HG02623 (cell line): ENCODE measurements around the gene TYW5.
"Not testable (repeated sequence)": the region's sequence is repeated elsewhere in the genome, so short reads cannot be mapped to it uniquely, and the experiment has no call there.

Source experiments
- ATAC-seq: cut with Tn5 transposase; IDR thresholded peaks from one replicate; pipeline ENCODE4 v1.9.1; 2021; ENCODE audit warnings: moderate library complexity; ENCODE audit not compliant: unreplicated experiment

TYW5 gene

DNA sequence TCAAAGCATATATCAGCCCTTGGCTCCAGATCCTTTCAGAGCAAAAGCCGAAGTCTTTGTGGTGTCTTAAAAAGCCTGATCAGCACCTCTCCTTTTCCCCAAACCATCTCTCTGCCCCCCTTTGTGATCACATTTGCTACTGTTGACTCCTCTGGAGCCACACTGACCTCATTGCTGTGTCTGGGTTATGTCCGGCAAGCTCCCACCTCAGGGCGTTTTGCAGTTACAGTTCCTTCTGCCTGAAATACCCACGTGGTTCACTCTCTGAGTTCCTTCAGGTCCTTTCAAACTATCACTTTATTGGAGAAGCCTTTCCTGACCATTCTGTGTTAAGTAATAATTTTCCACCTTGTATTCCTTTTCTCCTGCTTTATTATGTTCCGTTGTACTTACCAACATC is 32.4 kb downstream of the TYW5 start:
- no peak for ATAC-seq

DNA sequence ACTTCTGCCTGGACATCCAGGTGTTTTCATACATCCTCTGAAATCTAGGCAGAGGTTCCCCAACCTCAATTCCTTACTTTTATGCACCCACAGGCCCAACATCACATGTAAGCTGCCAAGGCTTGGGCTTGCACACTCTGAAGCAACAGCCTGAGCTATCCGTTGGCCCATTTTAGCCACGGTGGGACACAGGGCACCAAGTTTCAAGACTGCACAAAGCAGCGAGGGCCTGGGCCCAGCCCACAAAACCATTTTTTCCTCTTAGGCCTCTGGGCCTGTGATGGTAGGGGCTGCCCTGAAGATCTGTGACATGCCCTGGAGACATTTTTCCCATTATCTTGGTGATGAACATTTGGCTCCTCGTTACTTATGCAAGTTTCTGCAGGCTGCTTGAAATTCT is 38.3 kb downstream of the TYW5 start:
- ATAC-seq = no peak

DNA sequence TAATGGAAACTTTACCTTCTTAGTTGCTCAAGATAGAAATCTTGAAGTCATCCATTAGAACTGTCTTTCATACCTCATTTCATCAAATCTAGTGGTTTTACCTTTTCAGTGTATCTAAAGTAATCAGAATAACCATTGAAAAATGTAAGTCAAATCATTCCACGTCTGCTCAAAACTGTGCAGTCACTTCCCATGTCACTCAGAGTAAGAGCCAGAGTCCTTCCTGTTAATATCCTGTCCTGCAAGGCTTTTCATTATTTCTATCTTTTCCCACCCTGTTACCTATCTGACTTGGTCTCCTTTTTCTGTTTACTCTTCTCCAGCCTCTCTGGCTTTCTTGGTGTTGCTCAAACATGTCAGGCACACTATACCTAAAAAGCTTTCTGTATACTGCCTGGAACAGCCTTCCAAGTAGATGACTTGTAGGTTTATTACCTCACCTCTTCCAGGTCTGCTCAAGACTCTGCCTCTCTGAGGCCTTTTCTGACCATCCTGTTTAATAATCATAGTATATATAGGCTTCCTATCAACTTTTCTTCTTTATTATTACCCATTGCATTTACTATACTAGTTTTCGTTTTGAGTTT is 40.8 kb downstream of the TYW5 start:
- no peak for ATAC-seq

DNA sequence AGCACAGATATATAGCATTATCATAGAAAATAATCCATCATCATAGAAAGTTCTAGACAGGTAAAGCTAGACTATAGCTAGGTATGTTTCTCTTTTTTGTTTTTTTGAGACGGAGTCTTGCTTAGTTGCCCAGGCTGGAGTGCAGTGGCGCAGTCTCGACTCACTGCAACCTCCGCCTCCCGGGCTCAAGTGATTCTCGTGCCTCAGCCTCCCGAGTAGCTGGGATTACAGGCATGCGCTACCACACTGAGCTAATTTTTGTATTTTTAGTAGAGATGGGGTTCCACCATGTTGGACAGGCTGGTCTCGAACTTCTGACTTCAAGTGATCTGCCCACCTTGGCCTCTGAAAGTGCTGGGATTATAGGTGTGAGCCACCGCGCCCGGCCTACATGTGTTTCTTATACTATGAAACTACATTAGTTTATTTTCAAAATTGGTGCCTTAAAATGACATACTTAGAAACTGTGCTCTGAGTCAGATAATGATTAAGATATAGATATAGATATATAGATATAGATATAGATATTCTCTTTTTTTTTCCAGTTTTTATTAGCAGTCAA is 42.7 kb downstream of the TYW5 start:
- not testable (repeated sequence) for ATAC-seq

DNA sequence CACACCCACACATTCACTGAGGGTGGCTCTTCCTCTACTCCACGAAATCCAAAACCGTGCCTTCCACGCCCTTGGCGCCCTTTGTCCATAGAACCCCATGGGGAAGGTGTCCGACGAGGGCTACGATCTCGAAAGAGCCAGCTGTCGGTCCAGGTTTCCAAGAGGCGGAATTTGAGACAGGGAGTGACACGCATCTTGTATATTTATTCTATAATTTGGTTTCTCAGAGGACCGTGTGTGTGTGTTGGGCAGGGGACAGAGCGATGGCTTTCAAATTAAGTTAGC is 43.5 kb downstream of the TYW5 start:
- no peak for ATAC-seq

DNA sequence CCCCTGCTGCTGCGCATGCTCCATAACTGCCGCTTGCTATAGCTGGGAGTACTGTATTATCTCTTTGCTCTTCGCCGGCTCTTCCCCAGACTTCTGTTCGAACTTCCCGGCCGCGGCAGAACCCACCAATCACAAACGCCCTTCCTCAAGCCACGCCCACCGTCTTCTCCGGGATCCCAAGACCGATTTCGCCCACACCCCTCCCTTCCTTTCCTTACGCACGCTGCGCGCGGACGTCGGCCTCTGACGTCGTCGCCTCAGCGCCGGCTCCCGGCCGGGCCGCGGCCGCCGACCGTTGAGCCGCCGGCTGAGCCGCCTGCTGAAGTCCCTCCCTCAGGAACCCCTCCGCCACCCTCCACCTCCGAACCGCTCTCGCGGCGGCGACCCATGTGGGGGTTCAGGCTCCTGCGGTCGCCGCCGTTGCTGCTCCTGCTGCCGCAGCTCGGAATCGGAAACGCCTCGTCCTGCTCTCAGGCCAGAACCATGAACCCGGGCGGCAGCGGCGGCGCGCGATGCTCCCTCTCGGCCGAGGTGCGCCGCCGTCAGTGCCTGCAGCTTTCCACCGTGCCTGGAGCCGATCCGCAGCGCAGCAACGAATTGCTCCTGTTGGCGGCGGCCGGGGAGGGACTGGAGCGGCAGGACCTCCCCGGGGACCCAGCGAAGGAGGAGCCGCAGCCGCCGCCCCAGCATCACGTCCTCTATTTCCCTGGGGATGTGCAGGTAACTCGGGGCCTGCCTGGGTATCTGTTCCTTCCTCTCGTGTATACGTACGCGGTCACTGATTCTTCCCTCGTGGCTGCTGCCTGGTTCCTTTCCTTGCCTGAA is 44.0 kb downstream of the TYW5 start, which contains the start of gene C2orf69:
C2orf69 (plus strand) TSS at position 242 of the 825 bp plus-strand sequence; CDS start at position 388, 146 bp downstream.
- ATAC-seq = peak; percentile 90

DNA sequence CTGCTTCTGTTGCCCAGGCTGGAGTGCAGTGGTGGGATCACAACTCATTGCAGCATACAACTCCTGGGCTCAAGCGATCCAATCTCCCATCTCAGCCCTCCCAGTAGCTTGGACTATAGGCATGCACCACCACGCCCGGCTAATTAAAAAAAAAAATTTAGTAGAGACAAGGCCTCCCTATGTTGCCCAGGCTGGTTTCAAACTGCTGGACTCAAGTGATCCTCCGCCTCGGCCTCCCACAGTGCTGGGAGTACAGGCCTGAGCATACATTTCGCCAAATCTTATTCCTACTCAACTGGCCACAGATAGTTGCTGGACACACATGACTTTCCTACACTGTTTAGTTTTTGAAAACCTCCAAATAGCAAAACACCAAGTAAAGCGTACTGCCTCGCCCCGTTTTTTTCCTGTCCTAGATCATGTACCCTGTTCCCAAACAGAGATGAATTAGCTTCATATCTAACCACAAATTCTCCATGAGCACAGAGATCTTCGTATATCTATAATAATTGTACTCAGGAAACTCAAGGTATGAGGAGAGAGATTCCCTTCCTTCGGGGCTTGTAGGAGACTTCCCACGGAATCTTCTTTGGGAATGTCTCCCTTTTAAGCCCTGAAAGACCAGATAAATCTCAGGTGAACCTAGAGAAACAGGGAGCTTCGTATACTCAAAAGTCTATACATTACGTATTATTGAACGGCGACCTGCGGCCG is 44.8 kb downstream of the TYW5 start:
- no peak for ATAC-seq

DNA sequence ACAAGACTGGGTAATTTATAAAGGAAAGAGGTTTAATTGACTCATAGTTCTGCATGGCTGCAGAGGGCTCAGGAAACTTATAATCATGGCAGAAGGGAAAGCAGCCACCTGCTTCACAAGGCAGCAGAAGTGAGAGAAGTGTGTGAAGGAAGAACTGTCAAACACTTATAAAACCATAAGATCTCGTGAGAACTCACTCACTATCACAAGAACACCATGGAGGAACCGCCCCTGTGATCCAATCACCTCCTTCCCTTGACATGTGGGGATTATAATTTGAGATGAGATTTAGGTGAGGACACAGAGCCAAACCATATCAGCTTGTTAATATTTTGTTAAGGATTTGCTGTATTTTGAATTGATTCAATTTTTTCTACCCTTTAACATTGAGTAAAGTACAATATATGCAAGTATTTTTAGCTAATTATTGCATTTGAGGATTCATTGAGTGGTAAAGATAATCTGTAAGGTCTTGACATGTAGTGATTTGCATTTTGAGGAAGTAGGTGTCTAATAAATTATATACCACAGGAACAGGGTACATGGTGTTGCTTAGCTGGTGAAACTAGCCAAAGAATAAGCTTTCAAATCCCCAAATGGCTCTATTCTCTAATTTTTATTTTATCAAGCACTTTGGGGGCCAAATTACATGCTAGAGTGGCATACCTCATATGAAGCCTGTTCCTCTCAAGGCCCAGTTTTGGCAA is 48.1 kb downstream of the TYW5 start:
- no peak for ATAC-seq

DNA sequence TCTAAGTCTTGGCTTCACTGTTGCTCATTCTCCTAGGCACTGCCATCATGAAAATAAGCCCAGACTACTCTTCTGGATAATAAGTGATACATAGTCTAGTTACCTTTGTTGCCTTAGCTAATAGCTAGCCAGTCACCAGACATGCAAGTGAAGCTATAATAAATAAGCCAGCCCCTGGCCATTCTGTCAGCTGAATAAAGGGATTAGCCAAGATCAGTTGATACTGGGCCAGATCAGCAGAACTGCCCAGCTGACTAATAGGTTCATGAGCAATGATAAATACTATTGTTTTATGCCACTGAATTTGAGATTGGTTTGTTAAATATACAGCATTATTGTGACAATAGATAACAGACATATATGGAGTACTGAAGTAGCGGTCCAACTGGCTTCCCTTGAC is 52.2 kb downstream of the TYW5 start:
- ATAC-seq = no peak

DNA sequence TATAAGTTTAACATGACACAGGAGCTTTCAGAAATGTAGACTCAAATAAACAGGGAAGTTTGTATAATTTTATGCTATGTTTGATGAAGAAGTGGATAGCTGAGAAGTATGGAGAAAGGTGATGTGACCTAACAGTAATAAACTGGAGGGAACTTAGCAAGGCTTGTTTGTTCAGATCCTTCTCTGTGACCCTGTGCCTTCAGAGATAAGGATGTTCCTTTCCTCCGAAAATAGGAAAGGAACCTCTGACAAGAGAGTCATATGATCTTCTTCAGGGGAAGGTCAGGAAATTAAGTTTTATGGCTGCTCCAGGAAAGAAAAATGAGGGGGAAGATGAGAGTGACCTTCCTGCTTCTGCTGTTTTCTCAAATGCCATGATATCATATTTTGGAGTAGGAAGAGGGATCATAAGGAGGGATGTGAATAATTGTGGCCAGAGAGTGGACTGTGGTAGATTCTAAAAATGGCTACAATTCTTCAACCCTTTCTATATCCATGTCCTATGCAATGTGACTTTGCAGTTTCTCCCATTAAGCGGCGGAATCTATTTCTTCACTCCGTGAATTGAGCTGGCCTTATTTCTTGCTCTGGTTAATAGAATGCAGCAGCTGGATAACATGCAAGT is 52.7 kb downstream of the TYW5 start:
- no peak for ATAC-seq

DNA sequence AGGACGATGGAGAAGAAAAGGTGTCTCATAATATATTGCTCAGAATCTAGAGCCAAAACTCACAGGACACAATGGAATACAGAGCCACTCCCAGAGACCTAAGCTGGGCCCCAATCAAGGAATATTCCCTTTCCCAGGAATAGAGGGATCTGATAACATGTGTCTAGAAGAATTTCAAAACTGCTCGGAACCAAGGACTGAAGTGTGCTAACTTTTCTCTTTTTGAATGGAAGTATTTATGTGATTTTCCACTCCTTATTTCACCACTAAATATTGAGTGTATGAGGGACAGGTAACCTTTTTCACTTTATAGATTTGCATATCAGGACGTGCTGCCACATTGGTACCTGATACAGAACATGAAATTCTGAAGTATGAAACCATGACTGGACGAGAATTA is 53.3 kb downstream of the TYW5 start:
- ATAC-seq = no peak

DNA sequence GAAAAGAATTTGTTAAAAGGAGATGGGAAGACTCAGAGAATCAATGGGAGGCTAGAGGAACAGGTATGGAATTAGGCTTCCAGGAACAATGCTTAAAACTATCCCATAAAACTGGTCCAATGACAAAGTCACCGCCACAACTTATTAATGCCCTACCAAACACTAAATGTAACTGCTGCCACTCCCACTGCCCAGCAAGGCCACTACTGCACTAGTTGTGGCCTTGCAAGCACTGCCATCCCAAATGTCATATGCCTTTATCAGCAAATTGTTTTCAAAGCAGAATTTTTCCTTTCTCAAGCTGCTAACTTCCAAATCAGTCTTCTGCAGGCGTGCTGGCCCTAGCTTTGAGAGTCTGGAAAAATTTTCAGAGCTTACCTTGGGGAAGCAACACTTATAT is 58.7 kb downstream of the TYW5 start:
- ATAC-seq = no peak

DNA sequence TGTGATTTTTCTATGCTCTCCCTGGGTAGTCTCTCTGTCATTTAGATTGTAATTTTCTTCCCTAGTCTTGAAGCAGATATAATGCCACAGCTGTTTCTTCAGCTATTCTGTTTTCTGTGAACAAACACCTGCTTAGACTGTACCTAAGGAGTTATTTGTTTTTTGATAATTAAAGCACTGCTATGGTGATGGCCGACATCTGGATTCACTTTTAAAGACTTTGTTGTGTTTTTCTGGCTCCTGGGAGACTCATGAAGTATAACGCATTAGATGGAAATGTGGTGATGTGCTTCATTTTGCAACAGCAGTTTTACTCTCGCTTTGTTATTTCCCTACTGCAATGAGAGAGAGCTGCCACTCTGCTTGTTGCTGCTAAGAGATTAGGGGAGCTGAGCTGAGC is 59.9 kb downstream of the TYW5 start:
- no peak for ATAC-seq

DNA sequence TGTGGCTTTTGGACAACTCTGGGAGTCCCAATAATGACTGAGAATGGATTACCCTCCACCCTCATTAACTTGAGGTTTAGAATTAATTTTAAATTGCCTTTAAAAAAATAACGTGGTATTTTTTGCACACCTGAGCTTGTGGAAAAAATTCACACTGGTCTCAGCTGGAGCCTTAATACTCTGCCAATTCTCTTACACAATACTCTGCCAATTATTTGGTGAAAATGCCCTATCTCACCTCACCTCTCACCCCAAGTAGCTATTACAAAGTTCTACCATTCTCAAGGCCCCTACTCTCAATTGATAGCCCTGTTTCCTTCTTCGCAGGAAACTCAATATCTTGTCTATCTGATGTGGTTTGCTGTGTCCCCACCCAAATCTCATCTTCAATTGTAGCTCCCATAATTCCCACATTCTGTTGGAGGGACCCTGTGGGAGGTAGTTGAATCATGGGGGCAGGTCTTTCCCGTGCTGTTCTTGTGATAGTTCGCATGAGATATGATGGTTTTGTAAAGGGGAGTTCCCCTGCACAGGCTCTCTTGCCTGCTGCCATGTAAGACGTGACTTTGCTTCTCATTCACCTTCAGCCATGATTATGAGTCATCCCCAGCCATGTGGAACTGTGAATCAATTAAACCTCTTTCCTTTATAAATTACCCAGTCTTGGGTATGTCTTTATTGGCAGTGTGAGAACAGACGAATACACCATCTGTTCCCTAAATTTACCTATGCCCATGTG is 71.6 kb downstream of the TYW5 start:
- no peak for ATAC-seq

DNA sequence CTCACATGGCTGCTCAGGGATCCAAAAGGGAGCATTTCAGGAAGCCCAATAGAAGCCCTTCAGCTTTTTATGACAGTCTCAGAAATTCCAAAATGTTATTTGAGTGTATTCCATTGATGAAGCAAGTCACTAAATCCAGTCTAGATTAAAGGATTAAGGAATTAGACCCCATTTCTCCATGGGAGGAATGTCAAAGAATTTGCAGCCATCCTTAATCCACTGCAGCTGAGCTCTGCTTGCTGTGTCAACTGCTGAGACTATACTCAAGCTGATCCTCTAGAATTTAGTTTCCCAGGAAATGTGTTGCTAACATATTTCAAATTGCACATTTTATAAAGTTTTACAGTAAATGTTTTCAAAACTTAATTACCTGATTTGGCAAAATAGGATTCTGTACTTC is 72.6 kb downstream of the TYW5 start:
- ATAC-seq = no peak
